D721Med (cell line): ENCODE measurements around the gene PRSS27.

Source experiments
- DNase-seq: peaks from one replicate; pipeline ENCODE4 v3.0.0; 2011; ENCODE audit warnings: low spot score; ENCODE audit not compliant: insufficient read length
- FAIRE-seq: peaks from 2 replicates; lab custom pipeline; 2011; peaks lifted over from hg19 to GRCh38; lab: Jason Lieb, UNC
- TF ChIP-seq, protein P1 (sequence below): IDR thresholded peaks from 2 replicates; pipeline ENCODE4 v1.5.1; 2012; ENCODE audit warnings: mild to moderate bottlenecking, control low read depth; ENCODE audit not compliant: insufficient read depth; ENCODE audit errors: missing control alignments

PRSS27 gene

DNA sequence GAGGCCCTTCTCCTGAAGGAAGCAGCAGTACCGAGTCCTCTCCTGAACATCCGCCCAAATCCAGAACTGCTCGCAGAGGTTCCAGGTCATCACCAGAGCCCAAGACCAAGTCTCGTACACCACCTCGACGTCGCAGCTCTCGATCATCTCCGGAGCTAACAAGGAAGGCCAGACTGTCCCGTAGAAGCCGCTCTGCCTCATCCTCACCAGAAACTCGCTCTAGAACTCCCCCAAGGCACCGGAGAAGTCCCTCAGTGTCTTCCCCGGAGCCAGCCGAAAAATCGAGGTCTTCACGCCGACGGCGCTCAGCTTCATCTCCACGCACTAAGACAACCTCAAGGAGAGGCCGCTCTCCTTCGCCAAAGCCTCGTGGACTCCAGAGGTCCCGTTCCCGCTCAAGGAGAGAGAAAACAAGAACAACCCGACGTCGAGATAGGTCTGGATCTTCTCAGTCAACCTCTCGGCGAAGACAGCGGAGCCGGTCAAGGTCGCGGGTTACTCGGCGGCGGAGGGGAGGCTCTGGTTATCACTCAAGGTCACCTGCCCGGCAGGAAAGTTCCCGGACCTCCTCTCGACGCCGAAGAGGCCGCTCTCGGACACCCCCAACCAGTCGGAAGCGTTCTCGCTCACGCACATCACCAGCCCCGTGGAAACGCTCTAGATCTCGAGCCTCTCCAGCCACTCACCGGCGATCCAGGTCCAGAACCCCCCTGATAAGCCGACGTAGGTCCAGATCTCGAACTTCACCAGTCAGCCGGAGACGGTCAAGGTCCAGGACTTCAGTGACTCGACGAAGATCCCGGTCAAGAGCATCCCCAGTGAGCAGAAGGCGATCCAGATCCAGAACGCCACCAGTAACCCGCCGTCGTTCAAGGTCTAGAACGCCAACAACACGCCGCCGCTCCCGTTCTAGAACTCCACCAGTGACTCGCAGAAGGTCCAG lies 45.7 kb upstream of the PRSS27 start:
- DNase-seq = no peak
- TF ChIP-seq, protein P1, sequence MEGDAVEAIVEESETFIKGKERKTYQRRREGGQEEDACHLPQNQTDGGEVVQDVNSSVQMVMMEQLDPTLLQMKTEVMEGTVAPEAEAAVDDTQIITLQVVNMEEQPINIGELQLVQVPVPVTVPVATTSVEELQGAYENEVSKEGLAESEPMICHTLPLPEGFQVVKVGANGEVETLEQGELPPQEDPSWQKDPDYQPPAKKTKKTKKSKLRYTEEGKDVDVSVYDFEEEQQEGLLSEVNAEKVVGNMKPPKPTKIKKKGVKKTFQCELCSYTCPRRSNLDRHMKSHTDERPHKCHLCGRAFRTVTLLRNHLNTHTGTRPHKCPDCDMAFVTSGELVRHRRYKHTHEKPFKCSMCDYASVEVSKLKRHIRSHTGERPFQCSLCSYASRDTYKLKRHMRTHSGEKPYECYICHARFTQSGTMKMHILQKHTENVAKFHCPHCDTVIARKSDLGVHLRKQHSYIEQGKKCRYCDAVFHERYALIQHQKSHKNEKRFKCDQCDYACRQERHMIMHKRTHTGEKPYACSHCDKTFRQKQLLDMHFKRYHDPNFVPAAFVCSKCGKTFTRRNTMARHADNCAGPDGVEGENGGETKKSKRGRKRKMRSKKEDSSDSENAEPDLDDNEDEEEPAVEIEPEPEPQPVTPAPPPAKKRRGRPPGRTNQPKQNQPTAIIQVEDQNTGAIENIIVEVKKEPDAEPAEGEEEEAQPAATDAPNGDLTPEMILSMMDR = no peak
- no peak for FAIRE-seq

DNA sequence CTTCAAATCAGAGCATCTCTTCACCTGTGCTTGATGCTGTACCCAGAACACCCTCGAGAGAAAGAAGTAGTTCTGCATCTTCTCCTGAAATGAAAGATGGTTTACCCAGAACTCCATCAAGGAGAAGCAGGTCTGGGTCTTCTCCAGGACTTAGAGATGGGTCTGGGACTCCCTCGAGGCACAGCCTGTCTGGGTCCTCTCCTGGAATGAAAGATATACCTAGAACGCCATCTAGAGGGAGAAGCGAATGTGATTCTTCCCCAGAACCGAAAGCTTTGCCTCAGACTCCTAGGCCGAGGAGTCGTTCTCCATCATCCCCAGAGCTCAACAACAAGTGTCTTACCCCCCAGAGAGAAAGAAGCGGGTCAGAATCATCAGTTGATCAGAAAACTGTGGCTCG lies 44.7 kb upstream of the PRSS27 start:
- FAIRE-seq (no peak), DNase-seq (no peak)
- TF ChIP-seq, protein P1 = no peak

DNA sequence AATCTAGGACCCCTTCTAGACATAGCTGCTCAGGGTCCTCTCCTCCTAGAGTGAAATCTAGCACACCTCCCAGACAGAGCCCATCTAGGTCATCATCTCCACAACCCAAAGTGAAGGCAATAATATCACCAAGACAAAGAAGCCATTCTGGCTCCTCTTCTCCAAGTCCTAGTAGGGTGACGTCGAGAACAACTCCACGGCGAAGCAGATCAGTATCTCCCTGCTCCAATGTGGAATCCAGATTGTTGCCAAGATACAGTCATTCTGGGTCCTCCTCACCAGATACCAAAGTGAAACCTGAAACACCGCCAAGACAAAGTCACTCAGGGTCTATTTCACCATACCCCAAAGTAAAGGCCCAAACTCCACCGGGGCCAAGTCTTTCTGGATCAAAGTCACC lies 43.1 kb upstream of the PRSS27 start:
- FAIRE-seq (no peak), DNase-seq (no peak)
- TF ChIP-seq, protein P1 = no peak

DNA sequence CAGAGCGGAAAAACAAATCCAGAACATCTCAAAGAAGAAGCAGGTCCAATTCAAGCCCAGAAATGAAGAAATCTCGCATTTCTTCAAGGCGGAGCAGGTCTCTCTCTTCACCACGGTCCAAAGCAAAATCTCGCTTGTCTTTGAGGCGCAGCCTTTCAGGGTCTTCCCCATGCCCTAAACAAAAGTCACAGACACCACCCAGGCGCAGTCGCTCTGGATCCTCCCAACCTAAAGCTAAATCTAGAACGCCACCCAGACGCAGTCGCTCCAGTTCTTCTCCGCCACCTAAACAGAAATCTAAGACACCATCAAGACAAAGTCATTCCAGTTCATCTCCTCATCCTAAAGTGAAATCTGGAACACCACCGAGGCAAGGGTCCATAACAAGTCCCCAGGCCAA lies 42.7 kb upstream of the PRSS27 start:
- TF ChIP-seq, protein P1 = no peak
- FAIRE-seq = no peak
- DNase-seq = no peak

DNA sequence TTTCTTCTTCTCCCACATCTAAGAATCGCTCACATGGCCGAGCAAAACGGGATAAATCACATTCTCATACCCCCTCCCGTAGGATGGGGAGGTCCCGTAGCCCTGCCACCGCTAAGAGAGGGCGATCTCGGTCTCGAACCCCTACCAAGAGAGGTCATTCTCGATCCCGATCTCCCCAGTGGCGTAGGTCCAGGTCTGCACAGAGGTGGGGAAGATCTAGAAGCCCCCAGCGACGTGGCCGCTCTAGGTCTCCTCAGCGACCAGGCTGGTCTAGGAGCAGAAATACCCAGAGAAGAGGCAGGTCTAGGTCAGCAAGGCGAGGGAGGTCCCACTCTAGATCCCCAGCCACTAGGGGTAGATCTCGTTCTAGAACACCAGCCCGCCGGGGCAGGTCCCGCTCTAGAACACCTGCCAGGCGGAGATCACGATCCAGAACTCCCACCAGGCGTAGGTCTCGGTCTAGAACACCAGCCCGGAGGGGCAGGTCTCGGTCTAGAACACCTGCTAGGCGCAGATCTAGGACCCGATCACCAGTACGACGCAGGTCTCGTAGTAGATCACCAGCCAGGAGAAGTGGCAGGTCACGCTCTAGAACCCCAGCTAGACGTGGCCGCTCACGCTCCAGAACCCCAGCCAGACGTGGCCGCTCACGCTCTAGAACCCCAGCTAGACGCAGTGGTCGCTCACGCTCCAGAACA lies 42.0 kb upstream of the PRSS27 start:
- TF ChIP-seq, protein P1 = no peak
- no peak for FAIRE-seq
- DNase-seq = no peak

DNA sequence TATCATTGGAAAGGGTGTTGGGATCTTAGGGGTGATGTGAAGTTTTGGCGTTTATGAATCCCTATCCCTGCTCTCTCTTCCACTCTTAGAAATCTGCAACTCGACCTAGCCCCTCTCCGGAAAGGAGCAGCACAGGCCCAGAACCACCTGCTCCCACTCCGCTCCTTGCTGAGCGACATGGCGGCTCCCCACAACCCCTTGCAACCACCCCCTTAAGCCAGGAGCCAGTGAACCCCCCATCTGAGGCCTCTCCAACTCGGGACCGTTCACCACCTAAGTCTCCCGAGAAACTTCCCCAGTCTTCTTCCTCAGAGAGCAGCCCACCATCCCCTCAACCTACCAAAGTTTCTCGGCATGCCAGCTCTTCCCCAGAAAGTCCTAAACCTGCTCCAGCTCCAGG lies 41.4 kb upstream of the PRSS27 start:
- FAIRE-seq = no peak
- TF ChIP-seq, protein P1 = no peak

DNA sequence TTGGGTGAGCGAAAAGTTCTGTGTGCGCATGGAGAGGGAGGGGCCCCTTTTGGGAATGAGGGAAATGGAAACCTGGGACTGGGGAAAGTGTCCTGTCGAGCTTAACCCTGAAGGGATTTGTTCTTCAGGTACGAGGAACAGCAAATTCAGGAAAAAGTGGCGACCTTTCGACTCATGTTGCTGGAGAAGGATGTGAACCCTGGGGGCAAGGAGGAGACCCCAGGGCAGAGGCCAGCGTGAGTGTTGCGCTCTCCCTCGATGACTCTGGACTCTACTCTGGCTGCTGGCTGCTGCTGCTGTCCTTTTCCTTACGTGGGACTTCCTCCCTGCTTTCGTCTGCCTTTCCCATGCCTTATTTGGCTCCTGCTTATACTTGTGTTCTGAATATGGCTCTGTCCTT lies 37.3 kb upstream of the PRSS27 start:
- DNase-seq = no peak
- TF ChIP-seq, protein P1 = no peak
- FAIRE-seq = no peak

More for the DNA sequence above, 41.4 kb upstream of the PRSS27 start:
- no peak for DNase-seq
